ENCODE results near the gene SNCB. TPM values are rescaled to one million over a fixed set of nuclear protein-coding genes. Genes with fewer than 3 reads are reported as not detected.
A peak's percentile ranks its signal among the peaks of the same experiment; 100 is the strongest.

SNCB gene
- total RNA-seq, 6 experiments from 2014 or later, result not detected

- intact Hi-C loops (cut with DNase I), result no loop called here
Measured at GRCh38 chr5:176587398-176587797, 42.9 kb downstream of the SNCB start.

GRCh38 chr5:176583076-176583475 lies 47.3 kb downstream of the SNCB start:
- no peak for TF ChIP-seq CTCF (IDR thresholded peaks at IDR 0.05)
- DNase-seq (no peak), ATAC-seq (no peak)
- Histone ChIP-seq H3K27ac (no peak overlapping the region), H3K4me3 (no peak overlapping the region), H3K27me3 (no peaks in the 10 kb centered on the region), H3K4me1 (no peaks in the 10 kb centered on the region), H3K36me3 (no peaks in the 10 kb centered on the region), H3K9me3 (peaks cover 0 to 3% (median 0%) of the 10 kb centered on the region in 4 donors)
- intact Hi-C loops (cut with DNase I), result no loop called here
- WGBS (ENCODE audit: insufficient coverage, low coverage, low lambda C conversion rate, missing lambda C conversion rate), result 81% methylated on average over 4 of the region's 4 CpGs

More at GRCh38 chr5:176587398-176587797, 42.9 kb downstream of the SNCB start:
- no peaks in the 10 kb centered on the region for H3K36me3 ChIP-seq
- WGBS (ENCODE audit: insufficient coverage, low coverage, low lambda C conversion rate, missing lambda C conversion rate), result 92% methylated on average over 6 of the region's 7 CpGs
- no peak overlapping the region for H3K27ac ChIP-seq
- H3K4me3 ChIP-seq, result no peak overlapping the region
- DNase-seq, result no peak
- no peaks in the 10 kb centered on the region for H3K27me3 ChIP-seq
- H3K4me1 ChIP-seq, result no peaks in the 10 kb centered on the region
- TF ChIP-seq POLR2A (IDR thresholded peaks at IDR 0.05) (no peak), CTCF (IDR thresholded peaks at IDR 0.05) (no peak)
- H3K9me3 ChIP-seq, result peaks cover 0 to 3% (median 0%) of the 10 kb centered on the region in 4 donors
- ATAC-seq, result no peak

GRCh38 chr5:176581361-176581760 lies 49.0 kb downstream of the SNCB start:
- WGBS (ENCODE audit: insufficient coverage, low coverage, low lambda C conversion rate, missing lambda C conversion rate), result 84% methylated on average over 3 of the region's 12 CpGs
- intact Hi-C loops (cut with DNase I), result no loop called here

DNA sequence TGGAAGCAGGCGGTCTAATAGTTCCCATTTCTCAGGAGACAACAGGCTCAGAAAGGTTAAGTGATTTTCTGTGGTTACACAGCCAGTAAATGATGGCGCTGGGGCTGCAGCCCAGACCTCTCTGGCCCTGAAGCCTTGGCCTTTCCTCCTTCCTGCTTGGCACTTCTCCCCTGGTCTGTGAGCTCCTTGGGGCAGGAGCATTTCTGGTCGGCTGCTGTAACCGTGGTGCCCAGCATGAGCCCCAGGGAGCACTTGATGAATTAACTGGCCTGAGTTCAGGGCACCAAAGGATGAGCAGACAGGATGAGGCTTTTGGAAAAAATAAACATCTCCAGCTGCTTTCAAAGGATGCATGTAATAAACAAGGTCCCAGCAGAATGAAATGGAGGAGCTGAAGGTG lies 51.0 kb downstream of the SNCB start:
- intact Hi-C loops (cut with DNase I), result no loop called here
- no peaks in the 10 kb centered on the region for H3K27me3 ChIP-seq
- no CpG with 5 or more reads among the region's 4 CpGs for WGBS (ENCODE audit: insufficient coverage, low coverage, low lambda C conversion rate, missing lambda C conversion rate)
- ATAC-seq (no peak), DNase-seq (no peak)
- H3K27ac ChIP-seq, result no peak overlapping the region
- no peaks in the 10 kb centered on the region for H3K4me1 ChIP-seq
- no peak for TF ChIP-seq POLR2A (IDR thresholded peaks at IDR 0.05)
- TF ChIP-seq CTCF (IDR thresholded peaks at IDR 0.05), result no peak
- no peaks in the 10 kb centered on the region for H3K36me3 ChIP-seq
- H3K4me3 ChIP-seq, result no peak overlapping the region
- H3K9me3 ChIP-seq, result no peaks in the 10 kb centered on the region

More at GRCh38 chr5:176581361-176581760, 49.0 kb downstream of the SNCB start:
- H3K4me3 ChIP-seq, result no peak overlapping the region
- TF ChIP-seq POLR2A (IDR thresholded peaks at IDR 0.05) (no peak), CTCF (IDR thresholded peaks at IDR 0.05) (no peak)
- no peaks in the 10 kb centered on the region for H3K36me3 ChIP-seq
- H3K27ac ChIP-seq, result no peak overlapping the region
- DNase-seq (no peak), ATAC-seq (no peak)
- H3K9me3 ChIP-seq, result peaks cover 0 to 3% (median 0%) of the 10 kb centered on the region in 4 donors
- H3K27me3 ChIP-seq, result no peaks in the 10 kb centered on the region
- H3K4me1 ChIP-seq, result no peaks in the 10 kb centered on the region

DNA sequence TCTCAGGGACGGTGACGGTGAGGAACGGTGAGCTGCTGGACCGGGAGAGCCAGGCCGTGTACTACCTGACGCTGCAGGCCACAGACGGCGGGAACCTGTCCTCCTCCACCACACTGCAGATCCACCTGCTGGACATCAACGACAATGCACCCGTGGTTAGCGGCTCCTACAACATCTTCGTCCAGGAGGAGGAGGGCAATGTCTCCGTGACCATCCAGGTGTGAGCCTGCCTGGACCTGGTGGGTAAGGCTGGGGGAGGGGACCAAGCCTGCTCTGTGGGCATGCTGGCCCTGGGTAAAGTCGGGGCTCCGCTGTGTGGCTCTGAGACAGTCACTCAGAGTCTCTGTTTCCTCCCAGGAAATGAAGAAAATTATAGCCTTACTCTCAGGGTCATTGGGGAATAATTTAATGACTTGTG lies 51.9 kb downstream of the SNCB start:
- Histone ChIP-seq H3K9me3 (no peaks in the 10 kb centered on the region), H3K27ac (no peak overlapping the region), H3K4me1 (no peaks in the 10 kb centered on the region), H3K36me3 (no peaks in the 10 kb centered on the region), H3K27me3 (no peaks in the 10 kb centered on the region), H3K4me3 (no peak overlapping the region)
- intact Hi-C loops (cut with DNase I), result no loop called here
- WGBS (ENCODE audit: insufficient coverage, low coverage, low lambda C conversion rate, missing lambda C conversion rate), result no CpG with 5 or more reads among the region's 15 CpGs
- DNase-seq (no peak), ATAC-seq (peak; percentile 49 to 73 (median 66))
- no peak for TF ChIP-seq POLR2A (IDR thresholded peaks at IDR 0.05)
- TF ChIP-seq CTCF (IDR thresholded peaks at IDR 0.05), result peak in 2 of 4 donors; percentile 23 to 35

All from right lobe of liver (tissue), 6 donors.